CD14-positive monocyte (primary cell): Measurements from ENCODE around the gene SCG5. TPM values are rescaled to one million over a fixed set of nuclear protein-coding genes. Genes with fewer than 3 reads are reported as not detected.

Experiments
- DNase-seq, 3 donors: peaks; one replicate each; pipeline ENCODE4 v3.0.0-alpha.2; 2011 to 2022
- H2AFZ ChIP-seq: 2 replicates; pipeline ENCODE4 v1.6.0; 2012; ENCODE audit warnings: mild to moderate bottlenecking, low read depth, low read length, inconsistent platforms; ENCODE audit not compliant: insufficient read depth, poor library complexity, severe bottlenecking
- H3K27ac ChIP-seq, 2 donors: 1 replicate in 1 of 2; 2 replicates in 1 of 2; pipeline ENCODE4 v1.5.1; 2012 to 2013; ENCODE audit warnings: low read length in 2 of 2, control low read depth in 1 of 2, inconsistent platforms in 1 of 2, low read depth in 1 of 2, mild to moderate bottlenecking in 1 of 2
- H3K27me3 ChIP-seq, 2 donors: one replicate each; pipeline versions ENCODE4 v1.6.0 to v1.6.1; 2011 to 2013; ENCODE audit warnings: low read length in 2 of 2; ENCODE audit not compliant: control insufficient read depth in 2 of 2, insufficient read depth in 2 of 2
- H3K36me3 ChIP-seq, 2 donors: replicated peaks in 1 of 2; 1 replicate in 1 of 2; 2 replicates in 1 of 2; pipeline versions ENCODE4 v1.5.1 to v1.6.1; 2012 to 2013; ENCODE audit warnings: low read length in 2 of 2, control low read depth in 1 of 2, inconsistent platforms in 1 of 2, mild to moderate bottlenecking in 1 of 2; ENCODE audit not compliant: insufficient read depth in 2 of 2, control insufficient read depth in 1 of 2
- H3K4me1 ChIP-seq, 2 donors: 1 replicate in 1 of 2; 2 replicates in 1 of 2; pipeline versions ENCODE4 v1.5.1 to v1.6.1; 2012 to 2013; ENCODE audit warnings: low read length in 2 of 2, control low read depth in 1 of 2, inconsistent platforms in 1 of 2, mild to moderate bottlenecking in 1 of 2, moderate library complexity in 1 of 2; ENCODE audit not compliant: insufficient read depth in 2 of 2, control insufficient read depth in 1 of 2
- H3K4me2 ChIP-seq: replicated peaks from 2 replicates; pipeline ENCODE3; 2012; ENCODE audit warnings: low read length, moderate library complexity, mild to moderate bottlenecking; ENCODE audit not compliant: poor library complexity, severe bottlenecking; ENCODE audit errors: extremely low read depth
- H3K4me3 ChIP-seq, 3 experiments: fragments of 200-600 bp in 1 of 3; sonication (generic) in 1 of 3; replicated peaks in 1 of 3; 1 replicate in 2 of 3; 2 replicates in 1 of 3; pipeline ENCODE4 v1.5.1; 2011 to 2013; ENCODE audit warnings: low read length in 3 of 3, mild to moderate bottlenecking in 3 of 3, control low read depth in 2 of 3, low read depth in 2 of 3, inconsistent platforms in 1 of 3, moderate library complexity in 1 of 3
- H3K79me2 ChIP-seq: 2 replicates; pipeline ENCODE4 v1.6.0; 2012; ENCODE audit warnings: mild to moderate bottlenecking, control low read depth, inconsistent platforms, low read length, moderate library complexity; ENCODE audit not compliant: insufficient read depth
- H3K9ac ChIP-seq: 2 replicates; pipeline ENCODE4 v1.6.0; 2017; ENCODE audit warnings: low read length, mild to moderate bottlenecking; ENCODE audit not compliant: insufficient read depth, poor library complexity, severe bottlenecking
- H3K9me3 ChIP-seq, 2 donors: replicated peaks in 1 of 2; 1 replicate in 1 of 2; 2 replicates in 1 of 2; pipeline versions ENCODE4 v1.5.1 to v1.6.1; 2012 to 2013; ENCODE audit warnings: low read length in 2 of 2, control low read depth in 1 of 2; ENCODE audit not compliant: control insufficient read depth in 1 of 2, insufficient read depth in 1 of 2
- H4K20me1 ChIP-seq: 2 replicates; pipeline ENCODE4 v1.6.0; 2012; ENCODE audit warnings: mild to moderate bottlenecking, low read length, control low read depth, moderate library complexity; ENCODE audit not compliant: insufficient read depth
- H3K27ac Mint-ChIP-seq, 7 donors: one replicate each; pipeline ENCODE4 v1.8.0; 2020; ENCODE audit warnings: mild to moderate bottlenecking in 7 of 7, mixed read lengths in 7 of 7, moderate library complexity in 6 of 7, inconsistent platforms in 2 of 7
- H3K27me3 Mint-ChIP-seq, 3 donors: one replicate each; pipeline ENCODE4 v1.8.0; 2021 to 2022; ENCODE audit warnings: low read depth in 3 of 3, mild to moderate bottlenecking in 3 of 3, mixed read lengths in 3 of 3, moderate library complexity in 3 of 3, inconsistent platforms in 1 of 3
- H3K36me3 Mint-ChIP-seq, 2 donors: one replicate each; pipeline ENCODE4 v1.8.0; 2020; ENCODE audit warnings: mixed read lengths in 2 of 2, inconsistent platforms in 1 of 2, mild to moderate bottlenecking in 1 of 2
- H3K4me1 Mint-ChIP-seq: one replicate; pipeline ENCODE4 v1.8.0; 2020; ENCODE audit warnings: mild to moderate bottlenecking, mixed read lengths
- H3K4me3 Mint-ChIP-seq, 2 donors: one replicate each; pipeline ENCODE4 v1.8.0; 2020; ENCODE audit warnings: mild to moderate bottlenecking in 2 of 2, mixed read lengths in 2 of 2, moderate library complexity in 1 of 2
- H3K9me3 Mint-ChIP-seq, 7 donors: one replicate each; pipeline ENCODE4 v1.8.0; 2020 to 2022; ENCODE audit warnings: mixed read lengths in 7 of 7, mild to moderate bottlenecking in 6 of 7, moderate library complexity in 6 of 7, inconsistent platforms in 2 of 7
- CTCF ChIP-seq: fragments of 200-600 bp; IDR thresholded peaks from one replicate; pipeline ENCODE4 v1.8.0; 2022; ENCODE audit warnings: antibody characterized with exemption, mild to moderate bottlenecking
- WGBS: methylation state at CpG from one replicate; pipeline ENCODE4 v1.1.5; 2013; ENCODE audit warnings: missing lambda C conversion rate; ENCODE audit not compliant: insufficient coverage; 5-methylcytosine and 5-hydroxymethylcytosine counted together
- intact Hi-C, 2 donors: fragments of 100-400 bp; cut with micrococcal nuclease; formaldehyde crosslinking; loops; one replicate each; pipeline versions ENCODE4 v1.15.0 to v1.15.1; 2023
- polyA plus RNA-seq, 3 donors: library from polyadenylated mRNA; depleted of rRNA in 1 of 3; unstranded in 2 of 3; stranded (reverse) in 1 of 3; fragments of 300-500 nt in 2 of 3; fragments of >200 nt in 1 of 3; fragmentation: Illumina TruSeq in 2 of 3; gene quantifications; 1 replicate in 2 of 3; 2 replicates in 1 of 3; pipeline ENCODE4 v1.2.3, GENCODE V29; 2012 to 2021

SCG5 gene
- polyA plus RNA-seq, 3 donors = not detected

GRCh38 chr15:32701863-32702262, 60.4 kb downstream of the SCG5 start:
- peaks cover 2 to 21% of the 10 kb centered on the region in 2 donors for H3K4me1 ChIP-seq
- no peaks in the 10 kb centered on the region for H3K9me3 ChIP-seq
- H3K36me3 Mint-ChIP-seq = no peaks in the 10 kb centered on the region
- peaks cover 16% of the 10 kb centered on the region for H3K4me1 Mint-ChIP-seq
- H4K20me1 ChIP-seq = no peaks in the 10 kb centered on the region
- H3K4me3 ChIP-seq = no peak overlapping the region
- TF ChIP-seq CTCF = no peak
- intact Hi-C loops = loop anchor here in 1 of 2 donors (10.0 kb wide), 1 partner anchor 57 kb away; the partner anchor contains the start of gene SCG5
- no CpG with 5 or more reads among the region's 3 CpGs for WGBS
- H2AFZ ChIP-seq = no peak overlapping the region
- no peaks in the 10 kb centered on the region for H3K27me3 ChIP-seq
- no peak overlapping the region for H3K4me3 Mint-ChIP-seq
- peaks cover 0 to 2% (median 0%) of the 10 kb centered on the region in 7 donors for H3K9me3 Mint-ChIP-seq
- no peak overlapping the region for H3K9ac ChIP-seq
- H3K27ac Mint-ChIP-seq = no peak overlapping the region
- no peaks in the 10 kb centered on the region for H3K79me2 ChIP-seq
- no peak for DNase-seq
- H3K27ac ChIP-seq = no peak overlapping the region
- H3K4me2 ChIP-seq = no peak overlapping the region
- H3K27me3 Mint-ChIP-seq = peaks cover 0 to 2% (median 0%) of the 10 kb centered on the region in 3 donors
- H3K36me3 ChIP-seq = no peaks in the 10 kb centered on the region

- Histone ChIP-seq H2AFZ (no peak overlapping the region), H3K27me3 (peaks cover 0 to 2% of the 10 kb centered on the region in 2 donors), H3K27ac (no peak overlapping the region), H3K79me2 (no peaks in the 10 kb centered on the region), H3K4me1 (peaks cover 7 to 36% of the 10 kb centered on the region in 2 donors), H3K9ac (no peak overlapping the region), H3K36me3 (no peaks in the 10 kb centered on the region), H3K4me2 (no peak overlapping the region), H3K4me3 (no peak overlapping the region), H3K9me3 (no peaks in the 10 kb centered on the region), H4K20me1 (no peaks in the 10 kb centered on the region)
- 100% methylated on average over 3 of the region's 8 CpGs for WGBS
- DNase-seq = no peak
- H3K27me3 Mint-ChIP-seq = peaks cover 3 to 11% (median 9%) of the 10 kb centered on the region in 3 donors
- intact Hi-C loops = loop anchor here in 1 of 2 donors (10.0 kb wide), 1 partner anchor 60 kb away; the partner anchor contains the start of gene SCG5
- H3K36me3 Mint-ChIP-seq = no peaks in the 10 kb centered on the region
- no peak for TF ChIP-seq CTCF
- H3K27ac Mint-ChIP-seq = no peak overlapping the region
- peak overlapping the region in 1 of 2 donors; percentile 26 for H3K4me3 Mint-ChIP-seq
- H3K9me3 Mint-ChIP-seq = peaks cover 0 to 4% (median 0%) of the 10 kb centered on the region in 7 donors
- peaks cover 30% of the 10 kb centered on the region for H3K4me1 Mint-ChIP-seq
These were observed 63.0 kb downstream of the SCG5 start for GRCh38 chr15:32704395-32704981.
